ENCODE measurements around the gene AMOTL1. TPM values are rescaled to one million over a fixed set of nuclear protein-coding genes. Genes with fewer than 3 reads are reported as not detected.

AMOTL1 gene
- total and polyA plus RNA-seq, 4 donors: 7.4 to 68.5 (median 27.3) TPM

DNA sequence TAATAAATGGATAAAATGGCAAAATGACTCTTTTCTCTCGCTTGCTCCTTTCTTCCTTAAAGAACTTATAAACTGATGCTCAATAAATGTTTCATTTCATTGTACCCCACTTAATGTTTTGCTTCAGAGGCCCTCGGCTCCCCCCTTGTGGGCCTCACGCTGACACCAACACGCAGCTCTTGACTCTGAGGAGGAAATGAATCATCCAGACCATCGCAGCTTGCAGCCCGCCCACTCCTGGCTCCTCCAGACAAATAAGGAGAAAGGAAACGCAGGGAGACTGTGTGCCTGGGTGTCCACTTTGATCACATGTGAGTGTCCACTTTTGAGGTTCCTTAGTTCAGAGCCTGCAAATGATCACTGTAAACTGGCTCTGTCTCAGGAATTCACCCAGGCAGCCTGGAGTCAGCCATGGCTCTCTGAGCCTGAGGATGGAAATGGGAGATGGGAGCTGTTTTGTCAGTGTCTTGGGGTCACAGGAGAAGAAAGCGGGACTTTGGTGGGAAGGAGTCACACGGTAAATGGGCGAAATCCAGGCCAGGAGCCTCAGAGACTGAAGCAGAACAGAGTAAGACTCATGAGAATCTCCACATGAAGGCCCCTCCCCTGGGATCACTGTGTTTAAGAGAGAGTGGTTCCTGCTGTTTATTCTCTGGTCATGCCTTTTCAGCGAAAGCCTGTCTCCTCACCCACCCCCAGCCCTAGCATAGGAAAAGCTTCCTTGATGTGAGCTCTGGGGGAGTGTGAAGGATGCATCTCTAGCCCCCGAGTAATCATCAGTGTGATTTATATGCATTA is 108.7 kb downstream of the AMOTL1 start:
- TF ChIP-seq, protein P1, sequence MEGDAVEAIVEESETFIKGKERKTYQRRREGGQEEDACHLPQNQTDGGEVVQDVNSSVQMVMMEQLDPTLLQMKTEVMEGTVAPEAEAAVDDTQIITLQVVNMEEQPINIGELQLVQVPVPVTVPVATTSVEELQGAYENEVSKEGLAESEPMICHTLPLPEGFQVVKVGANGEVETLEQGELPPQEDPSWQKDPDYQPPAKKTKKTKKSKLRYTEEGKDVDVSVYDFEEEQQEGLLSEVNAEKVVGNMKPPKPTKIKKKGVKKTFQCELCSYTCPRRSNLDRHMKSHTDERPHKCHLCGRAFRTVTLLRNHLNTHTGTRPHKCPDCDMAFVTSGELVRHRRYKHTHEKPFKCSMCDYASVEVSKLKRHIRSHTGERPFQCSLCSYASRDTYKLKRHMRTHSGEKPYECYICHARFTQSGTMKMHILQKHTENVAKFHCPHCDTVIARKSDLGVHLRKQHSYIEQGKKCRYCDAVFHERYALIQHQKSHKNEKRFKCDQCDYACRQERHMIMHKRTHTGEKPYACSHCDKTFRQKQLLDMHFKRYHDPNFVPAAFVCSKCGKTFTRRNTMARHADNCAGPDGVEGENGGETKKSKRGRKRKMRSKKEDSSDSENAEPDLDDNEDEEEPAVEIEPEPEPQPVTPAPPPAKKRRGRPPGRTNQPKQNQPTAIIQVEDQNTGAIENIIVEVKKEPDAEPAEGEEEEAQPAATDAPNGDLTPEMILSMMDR (IDR thresholded peaks at IDR 0.05; ENCODE audit: control extremely low read depth, extremely low read depth): no peak
- Histone ChIP-seq H3K4me1 (ENCODE audit: control insufficient read depth in 5 of 5, insufficient read depth in 5 of 5, low read length in 5 of 5) (peaks cover 0 to 13% (median 5%) of the 10 kb centered on the region in 5 donors), H3K27me3 (ENCODE audit: control insufficient read depth in 3 of 3, insufficient read depth in 3 of 3, low read length in 2 of 3) (no peaks in the 10 kb centered on the region), H3K36me3 (ENCODE audit: control insufficient read depth in 4 of 4, insufficient read depth in 4 of 4, low read length in 4 of 4) (peaks cover 0 to 40% (median 24%) of the 10 kb centered on the region in 4 donors), H3K9me3 (ENCODE audit: control insufficient read depth in 4 of 4, insufficient read depth in 3 of 4, low read length in 3 of 4) (no peaks in the 10 kb centered on the region), H3K4me3 (no peak overlapping the region), H3K27ac (ENCODE audit: low read depth in 1 of 2, low read length in 1 of 2) (peak overlapping the region; percentile 22 to 72), H3K9ac (ENCODE audit: insufficient read depth in 1 of 2, low read length in 2 of 2) (no peak overlapping the region)
- peak; percentile 80 to 91 (median 83) for DNase-seq
- WGBS, 2 donors: 31 to 34% methylated on average over 12 of the region's 12 CpGs
- ATAC-seq (ENCODE audit: insufficient read depth, low FRiP score): peak; percentile 91

DNA sequence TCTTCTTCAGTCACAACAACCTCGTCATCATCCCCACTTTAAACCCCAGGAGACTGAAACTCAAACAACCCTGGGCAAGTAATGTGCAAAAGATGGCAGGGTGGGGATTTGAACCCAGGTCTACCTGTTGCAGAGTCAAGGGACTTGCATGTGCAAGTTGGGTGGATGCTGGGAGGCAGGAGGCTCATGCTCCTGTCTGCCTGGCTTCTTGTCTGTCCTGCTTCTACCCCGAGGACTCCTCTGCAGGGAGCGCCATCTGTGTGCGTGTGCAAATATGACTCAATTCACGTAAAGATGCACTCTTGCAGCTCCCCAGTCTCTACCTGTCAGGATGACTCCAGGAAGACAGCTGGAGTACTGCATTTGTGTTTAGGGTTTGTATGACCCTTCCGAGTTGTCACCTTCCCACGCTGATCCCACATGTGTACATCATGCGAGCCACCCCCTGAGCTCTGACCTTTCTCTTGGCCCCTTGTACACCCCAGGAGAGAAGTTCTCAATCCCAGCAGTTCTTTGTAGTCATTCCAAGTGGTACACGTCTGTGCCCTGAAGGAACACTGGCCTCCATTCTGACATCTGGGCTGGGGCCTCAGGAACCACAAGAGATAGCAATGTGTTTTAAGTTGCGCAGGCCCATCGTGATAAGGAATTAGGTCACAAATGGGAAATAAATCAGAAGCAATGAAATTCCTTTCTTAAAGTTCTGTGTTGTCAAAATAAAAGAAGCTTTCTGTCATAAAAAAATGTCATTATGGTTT is 109.5 kb downstream of the AMOTL1 start:
- H3K36me3 ChIP-seq (ENCODE audit: control insufficient read depth in 4 of 4, insufficient read depth in 4 of 4, low read length in 4 of 4): peaks cover 0 to 34% (median 20%) of the 10 kb centered on the region in 4 donors
- no peak for DNase-seq
- WGBS, 2 donors: 87 to 92% methylated on average over 11 of the region's 11 CpGs
- ATAC-seq (ENCODE audit: insufficient read depth, low FRiP score): no peak
- peaks cover 0 to 13% (median 5%) of the 10 kb centered on the region in 5 donors for H3K4me1 ChIP-seq (ENCODE audit: control insufficient read depth in 5 of 5, insufficient read depth in 5 of 5, low read length in 5 of 5)
- TF ChIP-seq, protein P1 (IDR thresholded peaks at IDR 0.05; ENCODE audit: control extremely low read depth, extremely low read depth): no peak
- H3K9ac ChIP-seq (ENCODE audit: insufficient read depth in 1 of 2, low read length in 2 of 2): no peak overlapping the region
- H3K4me3 ChIP-seq: no peak overlapping the region
- no peaks in the 10 kb centered on the region for H3K27me3 ChIP-seq (ENCODE audit: control insufficient read depth in 3 of 3, insufficient read depth in 3 of 3, low read length in 2 of 3)
- no peak overlapping the region for H3K27ac ChIP-seq (ENCODE audit: low read depth in 1 of 2, low read length in 1 of 2)
- no peaks in the 10 kb centered on the region for H3K9me3 ChIP-seq (ENCODE audit: control insufficient read depth in 4 of 4, insufficient read depth in 3 of 4, low read length in 3 of 4)

DNA sequence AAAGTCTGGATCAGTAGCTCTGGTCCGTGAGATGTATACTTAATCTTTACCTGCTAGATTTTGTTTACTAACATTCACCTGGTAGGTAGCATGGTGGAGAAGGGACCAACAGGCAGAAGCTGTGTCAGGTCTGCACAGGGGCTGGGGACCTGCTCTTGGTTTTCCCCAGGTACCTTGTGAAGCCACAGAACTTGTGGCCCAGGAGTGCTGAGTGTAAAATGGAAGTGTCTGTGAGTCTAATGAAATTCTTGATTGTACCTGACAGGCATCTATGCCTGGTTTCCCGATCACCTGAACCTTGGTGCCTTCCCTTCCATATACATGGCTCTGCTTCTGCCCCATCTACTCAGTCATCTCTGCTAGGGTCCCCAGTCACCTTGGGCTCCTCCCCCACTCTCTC is 110.8 kb downstream of the AMOTL1 start:
- no peaks in the 10 kb centered on the region for H3K9me3 ChIP-seq (ENCODE audit: control insufficient read depth in 4 of 4, insufficient read depth in 3 of 4, low read length in 3 of 4)
- peaks cover 0 to 26% (median 17%) of the 10 kb centered on the region in 4 donors for H3K36me3 ChIP-seq (ENCODE audit: control insufficient read depth in 4 of 4, insufficient read depth in 4 of 4, low read length in 4 of 4)
- no peak for DNase-seq
- ATAC-seq (ENCODE audit: insufficient read depth, low FRiP score): no peak
- TF ChIP-seq, protein P1 (IDR thresholded peaks at IDR 0.05; ENCODE audit: control extremely low read depth, extremely low read depth): no peak
- H3K4me3 ChIP-seq: no peak overlapping the region
- 99 to 100% methylated on average over 2 of the region's 2 CpGs for WGBS, 2 donors
- no peak overlapping the region for H3K27ac ChIP-seq (ENCODE audit: low read depth in 1 of 2, low read length in 1 of 2)
- peaks cover 0 to 13% (median 5%) of the 10 kb centered on the region in 5 donors for H3K4me1 ChIP-seq (ENCODE audit: control insufficient read depth in 5 of 5, insufficient read depth in 5 of 5, low read length in 5 of 5)
- H3K9ac ChIP-seq (ENCODE audit: insufficient read depth in 1 of 2, low read length in 2 of 2): no peak overlapping the region
- H3K27me3 ChIP-seq (ENCODE audit: control insufficient read depth in 3 of 3, insufficient read depth in 3 of 3, low read length in 2 of 3): no peaks in the 10 kb centered on the region
